H9 (cell line): Measurements from ENCODE around the gene CENPO. TPM values are rescaled to one million over a fixed set of nuclear protein-coding genes. Genes with fewer than 3 reads are reported as not detected.

Experiments used
- DNase-seq: peaks from one replicate; pipeline ENCODE4 v3.0.0-alpha.2; 2017
- H2AFZ ChIP-seq: one replicate; pipeline ENCODE4 v1.6.1; 2013; ENCODE audit warnings: mild to moderate bottlenecking, low read length, control low read depth, moderate library complexity
- H2AK5ac ChIP-seq: 2 replicates; pipeline ENCODE4 v1.6.1; 2013; ENCODE audit warnings: low read length, control low read depth, mixed read lengths; ENCODE audit not compliant: insufficient read length
- H2BK120ac ChIP-seq: one replicate; pipeline ENCODE4 v1.6.1; 2013; ENCODE audit warnings: low read depth, mild to moderate bottlenecking, low read length, control low read depth, inconsistent platforms; ENCODE audit not compliant: poor library complexity, severe bottlenecking
- H2BK12ac ChIP-seq: 2 replicates; pipeline ENCODE4 v1.6.1; 2013; ENCODE audit warnings: low read length, control low read depth, mixed read lengths, low read depth; ENCODE audit not compliant: insufficient read length
- H2BK15ac ChIP-seq: 2 replicates; pipeline ENCODE4 v1.6.1; 2013; ENCODE audit warnings: low read depth, low read length, control low read depth
- H2BK20ac ChIP-seq: one replicate; pipeline ENCODE4 v1.6.1; 2013; ENCODE audit warnings: low read depth, mild to moderate bottlenecking, low read length, control low read depth, inconsistent platforms; ENCODE audit not compliant: poor library complexity, severe bottlenecking
- H2BK5ac ChIP-seq: 2 replicates; pipeline ENCODE4 v1.6.1; 2013; ENCODE audit warnings: low read length, control low read depth, mixed read lengths; ENCODE audit not compliant: insufficient read length
- H3K14ac ChIP-seq: 2 replicates; pipeline ENCODE4 v1.6.1; 2013; ENCODE audit warnings: low read length, control low read depth; ENCODE audit not compliant: insufficient read depth
- H3K18ac ChIP-seq: 2 replicates; pipeline ENCODE4 v1.6.1; 2013; ENCODE audit warnings: low read depth, mild to moderate bottlenecking, mixed read lengths, low read length, control low read depth; ENCODE audit not compliant: insufficient read length
- H3K23ac ChIP-seq: 2 replicates; pipeline ENCODE4 v1.6.1; 2013; ENCODE audit warnings: low read length, control low read depth, mixed read lengths, low read depth; ENCODE audit not compliant: insufficient read length
- H3K23me2 ChIP-seq: 2 replicates; pipeline ENCODE4 v1.6.1; 2013; ENCODE audit warnings: low read depth, mild to moderate bottlenecking, mixed read lengths, low read length, control low read depth; ENCODE audit not compliant: insufficient read length, poor library complexity, severe bottlenecking
- H3K27ac ChIP-seq: 2 replicates; pipeline ENCODE4 v1.5.1; 2013; ENCODE audit warnings: low read length, control low read depth, mixed read lengths, low read depth; ENCODE audit not compliant: insufficient read length
- H3K27me3 ChIP-seq: 2 replicates; pipeline ENCODE4 v1.6.1; 2013; ENCODE audit warnings: low read length, control low read depth, inconsistent platforms; ENCODE audit not compliant: insufficient read depth
- H3K4ac ChIP-seq: 2 replicates; pipeline ENCODE4 v1.6.1; 2013; ENCODE audit warnings: low read depth, mild to moderate bottlenecking, control low read depth, inconsistent platforms, low read length, moderate library complexity
- H3K4me1 ChIP-seq: 2 replicates; pipeline ENCODE4 v1.6.1; 2013; ENCODE audit warnings: low read length, control low read depth, inconsistent platforms; ENCODE audit not compliant: insufficient read depth
- H3K4me2 ChIP-seq: 2 replicates; pipeline ENCODE4 v1.6.1; 2013; ENCODE audit warnings: low read length, control low read depth, mixed read lengths; ENCODE audit not compliant: insufficient read length, insufficient read depth
- H3K56ac ChIP-seq: 2 replicates; pipeline ENCODE4 v1.6.1; 2013; ENCODE audit warnings: low read depth, mild to moderate bottlenecking, mixed read lengths, low read length, control low read depth; ENCODE audit not compliant: insufficient read length
- H3K79me1 ChIP-seq: 2 replicates; pipeline ENCODE4 v1.6.1; 2013; ENCODE audit warnings: low read depth, mild to moderate bottlenecking, moderate library complexity, low read length, control low read depth, inconsistent platforms; ENCODE audit not compliant: insufficient read depth, poor library complexity, severe bottlenecking
- H3K79me2 ChIP-seq: 2 replicates; pipeline ENCODE4 v1.6.1; 2013; ENCODE audit warnings: low read length, control low read depth, inconsistent platforms; ENCODE audit not compliant: insufficient read depth
- H3K9ac ChIP-seq: 2 replicates; pipeline ENCODE4 v1.6.1; 2013; ENCODE audit warnings: low read length, control low read depth, mixed read lengths; ENCODE audit not compliant: insufficient read length; ENCODE audit errors: extremely low read depth
- H3K9me3 ChIP-seq: one replicate; pipeline ENCODE4 v1.6.1; 2013; ENCODE audit warnings: low read depth, low read length, inconsistent platforms; ENCODE audit not compliant: control insufficient read depth
- H3T11ph ChIP-seq: one replicate; pipeline ENCODE4 v1.6.1; 2013; ENCODE audit warnings: mild to moderate bottlenecking, low read length, control low read depth, inconsistent platforms
- H4K20me1 ChIP-seq: one replicate; pipeline ENCODE4 v1.6.1; 2013; ENCODE audit not compliant: control insufficient read depth, insufficient read length, insufficient read depth
- H4K5ac ChIP-seq: 2 replicates; pipeline ENCODE4 v1.6.1; 2013; ENCODE audit warnings: low read depth, mild to moderate bottlenecking, mixed read lengths, low read length, control low read depth; ENCODE audit not compliant: insufficient read length
- H4K8ac ChIP-seq: replicated peaks from 2 replicates; pipeline ENCODE4 v1.6.1; 2013; ENCODE audit warnings: low read length, control low read depth, mixed read lengths, low read depth; ENCODE audit not compliant: insufficient read length
- H4K91ac ChIP-seq: 2 replicates; pipeline ENCODE4 v1.6.1; 2013; ENCODE audit warnings: low read depth, mild to moderate bottlenecking, moderate library complexity, mixed read lengths, low read length, control low read depth; ENCODE audit not compliant: insufficient read length
- H3K27ac Mint-ChIP-seq, 3 experiments: 2 replicates in 2 of 3; 3 replicates in 1 of 3; pipeline ENCODE4 v1.8.0; 2020 to 2021; ENCODE audit warnings: mixed read lengths in 3 of 3, mild to moderate bottlenecking in 1 of 3, moderate library complexity in 1 of 3
- H3K27me3 Mint-ChIP-seq: 2 replicates; pipeline ENCODE4 v1.8.0; 2021; ENCODE audit warnings: low read depth, mild to moderate bottlenecking, moderate library complexity, mixed read lengths
- H3K36me3 Mint-ChIP-seq, 3 experiments: 2 replicates in 2 of 3; 3 replicates in 1 of 3; pipeline ENCODE4 v1.8.0; 2020 to 2021; ENCODE audit warnings: low read depth in 3 of 3, mixed read lengths in 3 of 3; ENCODE audit not compliant: insufficient read depth in 1 of 3
- H3K4me1 Mint-ChIP-seq, 2 experiments: 2 replicates each; pipeline ENCODE4 v1.8.0; 2020; ENCODE audit warnings: mixed read lengths in 2 of 2
- H3K4me3 Mint-ChIP-seq, 2 experiments: 2 replicates in 1 of 2; 3 replicates in 1 of 2; pipeline ENCODE4 v1.8.0; 2020 to 2021; ENCODE audit warnings: mild to moderate bottlenecking in 2 of 2, mixed read lengths in 2 of 2, moderate library complexity in 1 of 2
- H3K9me3 Mint-ChIP-seq, 2 experiments: 2 replicates in 1 of 2; 3 replicates in 1 of 2; pipeline ENCODE4 v1.8.0; 2020; ENCODE audit warnings: mild to moderate bottlenecking in 2 of 2, mixed read lengths in 2 of 2, moderate library complexity in 1 of 2
- WGBS: extraction: QIAGEN DNeasy Blood & Tissue Kit; methylation state at CpG from one replicate; pipeline ENCODE4 v1.1.7; 2013; ENCODE audit warnings: missing lambda C conversion rate, low lambda C conversion rate, mixed read lengths; ENCODE audit not compliant: insufficient read length; ENCODE audit errors: extremely low coverage; 5-methylcytosine and 5-hydroxymethylcytosine counted together
- total RNA-seq: library from RNA; stranded (reverse); gene quantifications from 2 replicates; pipeline ENCODE4 v1.2.1, GENCODE V29; 2021
- TF ChIP-seq, protein P1 (sequence below): fragments of 200-600 bp; sonication (generic); conservative IDR thresholded peaks from 3 replicates; pipeline ENCODE4 v1.8.0; 2021; ENCODE audit warnings: antibody characterized with exemption, mild to moderate bottlenecking

The CENPO gene
- total RNA-seq, 1 experiment from 2014 or later, result 49.5 TPM

DNA sequence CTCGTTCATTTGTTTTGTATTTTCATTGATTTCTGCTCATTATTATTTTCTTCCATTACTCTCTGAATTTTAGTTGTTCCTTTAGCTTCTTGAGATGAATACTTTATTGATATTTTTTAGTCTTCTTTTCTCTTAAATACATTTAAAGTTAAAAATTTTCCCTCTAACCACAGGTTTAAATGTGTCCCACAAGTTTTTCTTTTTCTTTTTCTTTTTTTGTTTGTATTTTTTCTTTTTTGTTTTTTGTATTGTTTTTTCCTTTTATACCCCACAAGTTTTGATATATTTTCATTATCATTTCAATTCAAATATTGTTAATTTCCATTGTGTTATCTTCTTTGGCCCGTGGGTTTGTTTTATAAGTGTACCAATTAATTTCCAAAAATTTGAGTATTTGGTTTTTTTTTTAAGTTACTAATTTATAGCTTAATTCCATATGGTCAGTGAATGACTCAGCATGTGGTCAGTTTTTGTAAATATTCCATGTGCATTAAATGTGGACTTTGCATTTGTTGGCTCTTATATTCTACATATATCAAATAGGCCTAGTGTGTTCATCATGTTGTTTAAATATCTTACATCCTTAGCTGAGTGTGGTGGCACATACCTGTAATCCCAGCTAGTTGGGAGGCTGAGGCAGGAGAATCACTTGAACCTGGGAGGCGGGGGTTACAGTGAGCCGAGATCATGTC, 16.2 kb downstream of the CENPO start:
- H3K27ac Mint-ChIP-seq, result no peak overlapping the region; a peak in 1 of 7 replicates

More for the DNA sequence above, 16.2 kb downstream of the CENPO start:
- H3K4me1 ChIP-seq, result no peaks in the 10 kb centered on the region
- no peak overlapping the region for H2BK12ac ChIP-seq
- H3K4me2 ChIP-seq, result no peak overlapping the region
- no peak overlapping the region for H3K23ac ChIP-seq
- no peak overlapping the region for H3K4ac ChIP-seq
- no peaks in the 10 kb centered on the region for H4K20me1 ChIP-seq
- H2BK120ac ChIP-seq, result no peak overlapping the region
- no peak overlapping the region for H4K91ac ChIP-seq
- H3K18ac ChIP-seq, result no peak overlapping the region
- H2AFZ ChIP-seq, result no peak overlapping the region
- peaks cover 24 to 31% of the 10 kb centered on the region in 2 experiments for H3K9me3 Mint-ChIP-seq
- H3K9ac ChIP-seq, result no peak overlapping the region
- TF ChIP-seq, protein P1, sequence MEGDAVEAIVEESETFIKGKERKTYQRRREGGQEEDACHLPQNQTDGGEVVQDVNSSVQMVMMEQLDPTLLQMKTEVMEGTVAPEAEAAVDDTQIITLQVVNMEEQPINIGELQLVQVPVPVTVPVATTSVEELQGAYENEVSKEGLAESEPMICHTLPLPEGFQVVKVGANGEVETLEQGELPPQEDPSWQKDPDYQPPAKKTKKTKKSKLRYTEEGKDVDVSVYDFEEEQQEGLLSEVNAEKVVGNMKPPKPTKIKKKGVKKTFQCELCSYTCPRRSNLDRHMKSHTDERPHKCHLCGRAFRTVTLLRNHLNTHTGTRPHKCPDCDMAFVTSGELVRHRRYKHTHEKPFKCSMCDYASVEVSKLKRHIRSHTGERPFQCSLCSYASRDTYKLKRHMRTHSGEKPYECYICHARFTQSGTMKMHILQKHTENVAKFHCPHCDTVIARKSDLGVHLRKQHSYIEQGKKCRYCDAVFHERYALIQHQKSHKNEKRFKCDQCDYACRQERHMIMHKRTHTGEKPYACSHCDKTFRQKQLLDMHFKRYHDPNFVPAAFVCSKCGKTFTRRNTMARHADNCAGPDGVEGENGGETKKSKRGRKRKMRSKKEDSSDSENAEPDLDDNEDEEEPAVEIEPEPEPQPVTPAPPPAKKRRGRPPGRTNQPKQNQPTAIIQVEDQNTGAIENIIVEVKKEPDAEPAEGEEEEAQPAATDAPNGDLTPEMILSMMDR, result no peak
- no peak overlapping the region for H3K56ac ChIP-seq
- no peak for DNase-seq
- no CpG with 5 or more reads among the region's 4 CpGs for WGBS
- H2AK5ac ChIP-seq, result no peak overlapping the region
- H3T11ph ChIP-seq, result no peak overlapping the region
- H3K4me3 Mint-ChIP-seq, result no peak overlapping the region
- H3K4me1 Mint-ChIP-seq, result peaks cover 0 to 7% of the 10 kb centered on the region in 2 experiments; a peak in 3 of 4 replicates
- H2BK5ac ChIP-seq, result no peak overlapping the region
- no peak overlapping the region for H2BK20ac ChIP-seq
- peaks cover 8% of the 10 kb centered on the region; the same call in 1 of the 2 replicates for H3K79me2 ChIP-seq
- no peak overlapping the region for H2BK15ac ChIP-seq
- H3K36me3 Mint-ChIP-seq, result peaks cover 48 to 74% (median 63%) of the 10 kb centered on the region in 3 experiments
- H3K79me1 ChIP-seq, result no peaks in the 10 kb centered on the region
- H3K27me3 ChIP-seq, result no peaks in the 10 kb centered on the region
- no peak overlapping the region for H4K8ac ChIP-seq
- no peaks in the 10 kb centered on the region for H3K23me2 ChIP-seq
- H3K14ac ChIP-seq, result no peak overlapping the region
- H3K9me3 ChIP-seq, result peaks cover 13% of the 10 kb centered on the region
- no peak overlapping the region for H4K5ac ChIP-seq
- H3K27me3 Mint-ChIP-seq, result no peaks in the 10 kb centered on the region
- H3K27ac ChIP-seq, result no peak overlapping the region
